SK-N-SH (cell line): ENCODE results near the gene PLD4. TPM values are rescaled to one million over a fixed set of nuclear protein-coding genes. Genes with fewer than 3 reads are reported as not detected.
A peak's percentile ranks its signal among the peaks of the same experiment; 100 is the strongest.

ENCODE experiments used
- CTCF ChIA-PET: fragments of 300-600, 350-600 bp; formaldehyde crosslinking; extraction: SDS; loops from one replicate; lab custom pipeline; 2021; lab: Yijun Ruan, JAX
- POLR2A ChIA-PET: fragments of 350-600 bp; sonication (Branson Sonifier 250); formaldehyde crosslinking; extraction: SDS; loops from one replicate; lab custom pipeline; 2020; ENCODE audit warnings: antibody characterized with exemption, inconsistent platforms; lab: Yijun Ruan, JAX
- DNase-seq: peaks from one replicate; pipeline ENCODE4 v3.0.0; 2012
- H2AFZ ChIP-seq: fragments of 200-600 bp; sonication (generic); 2 replicates; pipeline ENCODE4 v1.8.1; 2016; ENCODE audit warnings: antibody characterized with exemption, mild to moderate bottlenecking, low read depth
- H3F3A ChIP-seq: fragments of 200-600 bp; sonication (generic); replicated peaks from 2 replicates; pipeline ENCODE3; 2016; ENCODE audit warnings: antibody characterized with exemption, mild to moderate bottlenecking; ENCODE audit not compliant: insufficient read depth
- H3K27ac ChIP-seq, 2 experiments: fragments of 200-500 bp in 1 of 2; fragments of 200-600 bp in 1 of 2; sonication (Bioruptor generic) in 1 of 2; sonication (generic), shearing (Covaris generic) in 1 of 2; 2 replicates each; pipeline versions ENCODE4 v1.5.1 to v1.6.1; 2014 to 2016; ENCODE audit warnings: low read depth in 2 of 2, inconsistent platforms in 1 of 2, low read length in 1 of 2, mild to moderate bottlenecking in 1 of 2, mixed read lengths in 1 of 2
- H3K27me3 ChIP-seq: fragments of 200-600 bp; sonication (generic), shearing (Covaris generic); 2 replicates; pipeline ENCODE4 v1.6.1; 2016; ENCODE audit warnings: mixed run types; ENCODE audit not compliant: insufficient read depth
- H3K36me3 ChIP-seq, 2 experiments: fragments of 200-500 bp in 1 of 2; fragments of 200-600 bp in 1 of 2; sonication (Bioruptor generic) in 1 of 2; sonication (generic) in 1 of 2; replicated peaks in 1 of 2; 2 replicates each; pipeline versions ENCODE3 to v1.5.1; 2014 to 2016; ENCODE audit warnings: low read length in 1 of 2, mild to moderate bottlenecking in 1 of 2; ENCODE audit not compliant: insufficient read depth in 2 of 2, control insufficient read depth in 1 of 2
- H3K4me1 ChIP-seq, 2 experiments: fragments of 200-500 bp in 1 of 2; fragments of 200-600 bp in 1 of 2; sonication (Bioruptor generic) in 1 of 2; sonication (generic), shearing (Covaris generic) in 1 of 2; 2 replicates each; pipeline versions ENCODE4 v1.5.1 to v1.6.1; 2014 to 2016; ENCODE audit warnings: low read depth in 1 of 2, low read length in 1 of 2, mixed run types in 1 of 2; ENCODE audit not compliant: insufficient read depth in 2 of 2, control insufficient read depth in 1 of 2
- H3K4me2 ChIP-seq: fragments of 200-600 bp; sonication (generic), shearing (Covaris generic); 2 replicates; pipeline ENCODE4 v1.6.1; 2017; ENCODE audit warnings: mixed run types
- H3K4me3 ChIP-seq, 2 experiments: fragments of 200-500 bp in 1 of 2; fragments of 200-600 bp in 1 of 2; sonication (Bioruptor generic) in 1 of 2; sonication (generic), shearing (Covaris generic) in 1 of 2; 2 replicates each; pipeline versions ENCODE4 v1.5.1 to v1.8.1; 2014 to 2016; ENCODE audit warnings: low read depth in 2 of 2, inconsistent platforms in 1 of 2, low read length in 1 of 2, mild to moderate bottlenecking in 1 of 2, mixed read lengths in 1 of 2, moderate library complexity in 1 of 2
- H3K79me2 ChIP-seq: fragments of 200-600 bp; sonication (generic); 2 replicates; pipeline ENCODE4 v1.8.1; 2017; ENCODE audit warnings: mild to moderate bottlenecking; ENCODE audit not compliant: insufficient read depth
- H3K9ac ChIP-seq: fragments of 200-600 bp; sonication (generic); 2 replicates; pipeline ENCODE4 v1.6.1; 2017; ENCODE audit warnings: mixed run types
- H3K9me2 ChIP-seq: fragments of 200-600 bp; sonication (generic); 2 replicates; pipeline ENCODE4 v1.6.1; 2017; ENCODE audit warnings: mixed run types
- H3K9me3 ChIP-seq: fragments of 200-600 bp; sonication (generic); 2 replicates; pipeline ENCODE4 v1.6.1; 2017; ENCODE audit warnings: mixed run types, mild to moderate bottlenecking, moderate library complexity
- H4K20me1 ChIP-seq: fragments of 200-600 bp; sonication (generic); 2 replicates; pipeline ENCODE4 v1.6.1; 2017; ENCODE audit warnings: mild to moderate bottlenecking, mixed run types; ENCODE audit not compliant: insufficient read depth
- CHD2 ChIP-seq: fragments of 150-350 bp; IDR thresholded peaks from 2 replicates; pipeline ENCODE4 v1.6.1; 2018; ENCODE audit warnings: low read length; ENCODE audit not compliant: partially characterized antibody
- ELF1 ChIP-seq: IDR thresholded peaks from 2 replicates; pipeline ENCODE4 v1.4.0; 2012
- FOXJ3 ChIP-seq: sonication (generic); formaldehyde crosslinking; IDR thresholded peaks from 2 replicates; pipeline ENCODE4 v1.5.1; 2020; ENCODE audit warnings: mild to moderate bottlenecking, missing genetic modification reagents
- MXI1 ChIP-seq: IDR thresholded peaks from 2 replicates; pipeline ENCODE4 v1.6.1; 2012; ENCODE audit warnings: mild to moderate bottlenecking, low read depth, low read length, improper control_type of control experiment
- NRF1 ChIP-seq: IDR thresholded peaks from 2 replicates; pipeline ENCODE4 v1.6.1; 2012; ENCODE audit warnings: low read depth, mild to moderate bottlenecking, low read length
- PBX3 ChIP-seq: IDR thresholded peaks from 2 replicates; pipeline ENCODE4; 2012
- POLR2AphosphoS5 ChIP-seq: IDR thresholded peaks from 2 replicates; pipeline ENCODE4 v1.6.1; 2012; ENCODE audit warnings: low read depth, low read length
- RCOR1 ChIP-seq: fragments of 150-350 bp; IDR thresholded peaks from 2 replicates; pipeline ENCODE4 v1.6.1; 2017; ENCODE audit warnings: antibody characterized with exemption, low read length
- RXRA ChIP-seq: IDR thresholded peaks from 2 replicates; pipeline ENCODE4 v1.4.0; 2012; ENCODE audit warnings: low read depth, mild to moderate bottlenecking, borderline replicate concordance
- SIN3A ChIP-seq: IDR thresholded peaks from 2 replicates; pipeline ENCODE4 v1.6.1; 2012; ENCODE audit warnings: low read depth, mild to moderate bottlenecking, low read length, moderate library complexity, borderline replicate concordance
- TAF1 ChIP-seq: IDR thresholded peaks from 2 replicates; pipeline ENCODE4 v1.6.1; 2012; ENCODE audit warnings: low read depth, mild to moderate bottlenecking, low read length, moderate library complexity, borderline replicate concordance
- TCF12 ChIP-seq: IDR thresholded peaks from 2 replicates; pipeline ENCODE4 v1.4.0; 2012
- TEAD4 ChIP-seq: IDR thresholded peaks from 2 replicates; pipeline ENCODE4 v1.4.0; 2012; ENCODE audit warnings: mild to moderate bottlenecking, borderline replicate concordance; ENCODE audit not compliant: insufficient read depth
- YY1 ChIP-seq: IDR thresholded peaks from 2 replicates; pipeline ENCODE4 v1.4.0; 2012; ENCODE audit warnings: low read depth, mild to moderate bottlenecking
- WGBS: methylation state at CpG from one replicate; pipeline ENCODE4 v1.1.6; 2017; ENCODE audit warnings: low lambda C conversion rate; 5-methylcytosine and 5-hydroxymethylcytosine counted together
- polyA plus RNA-seq, 3 experiments: library from polyadenylated mRNA; depleted of rRNA; stranded (reverse); fragments of >200 nt; gene quantifications; 2 replicates each; pipeline ENCODE4 v1.2.3, GENCODE V29; 2012
- TF ChIP-seq, protein P1 (sequence below): IDR thresholded peaks from 2 replicates; pipeline ENCODE4 v1.4.0; 2012; ENCODE audit warnings: low read depth
- TF ChIP-seq, protein P2 (sequence below): IDR thresholded peaks from 2 replicates; pipeline ENCODE4 v1.4.0; 2012; ENCODE audit warnings: low read depth, borderline replicate concordance
- TF ChIP-seq, protein P3 (sequence below): fragments of 200-600 bp; sonication (generic); IDR thresholded peaks from 2 replicates; pipeline ENCODE4 v1.6.1; 2017; ENCODE audit warnings: antibody characterized with exemption, mild to moderate bottlenecking, moderate library complexity
- TF ChIP-seq, protein P4 (sequence below): fragments of 150-350 bp; IDR thresholded peaks from 2 replicates; pipeline ENCODE4 v1.6.1; 2017; ENCODE audit warnings: antibody characterized with exemption, low read length, low read depth, borderline replicate concordance
- TF ChIP-seq, protein P5 (sequence below): IDR thresholded peaks from 2 replicates; pipeline ENCODE4 v1.6.1; 2012; ENCODE audit warnings: mild to moderate bottlenecking, low read depth, low read length, moderate library complexity

The PLD4 gene
- polyA plus RNA-seq, 1 of the 3 experiments (the other 2 are of a cell fraction) = 0.02 TPM

GRCh38 chr14:104891664-104892530, 32.8 kb upstream of the PLD4 start (continued):
- TF ChIP-seq TEAD4 = no peak
- TF ChIP-seq ELF1 = no peak
- TF ChIP-seq MXI1 = no peak
- TF ChIP-seq TCF12 = no peak
- no peak for TF ChIP-seq POLR2AphosphoS5
- TF ChIP-seq RXRA = no peak
- TF ChIP-seq, protein P1, sequence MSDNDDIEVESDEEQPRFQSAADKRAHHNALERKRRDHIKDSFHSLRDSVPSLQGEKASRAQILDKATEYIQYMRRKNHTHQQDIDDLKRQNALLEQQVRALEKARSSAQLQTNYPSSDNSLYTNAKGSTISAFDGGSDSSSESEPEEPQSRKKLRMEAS = no peak
- no peak for TF ChIP-seq TAF1
- TF ChIP-seq, all 33 proteins: peak for 0

- no peaks in the 10 kb centered on the region for H3F3A ChIP-seq
- no peak overlapping the region for H2AFZ ChIP-seq
- no peaks in the 10 kb centered on the region for H3K9me2 ChIP-seq
- no peak overlapping the region for H3K27ac ChIP-seq
- peaks cover 0 to 1% of the 10 kb centered on the region in 2 experiments for H3K36me3 ChIP-seq
- ChIA-PET POLR2A (no interaction called here), CTCF (interaction anchor here (1.1 to 6.7 kb wide), 3 partner anchors 41 to 155 kb away, joined by 3 to 51 read pairs (median 8); no protein-coding TSS in a partner anchor)
- H3K79me2 ChIP-seq = no peaks in the 10 kb centered on the region
- no peaks in the 10 kb centered on the region for H3K27me3 ChIP-seq
- H4K20me1 ChIP-seq = no peaks in the 10 kb centered on the region
- DNase-seq = peak; percentile 17
- WGBS = 87% methylated on average over 12 of the region's 31 CpGs
- H3K4me2 ChIP-seq = no peak overlapping the region
- no peak overlapping the region for H3K4me3 ChIP-seq
- peaks cover 0 to 6% of the 10 kb centered on the region in 2 experiments; a peak in 1 of 4 replicates for H3K4me1 ChIP-seq
- no peak overlapping the region for H3K9ac ChIP-seq
- no peaks in the 10 kb centered on the region for H3K9me3 ChIP-seq
- TF ChIP-seq POLR2AphosphoS5 (no peak), RXRA (no peak), NRF1 (no peak), FOXJ3 (CRISPR knock-in tag) (no peak), RCOR1 (no peak), TAF1 (no peak), YY1 (no peak), SIN3A (no peak), PBX3 (no peak), CHD2 (no peak)
- TF ChIP-seq, protein P2, sequence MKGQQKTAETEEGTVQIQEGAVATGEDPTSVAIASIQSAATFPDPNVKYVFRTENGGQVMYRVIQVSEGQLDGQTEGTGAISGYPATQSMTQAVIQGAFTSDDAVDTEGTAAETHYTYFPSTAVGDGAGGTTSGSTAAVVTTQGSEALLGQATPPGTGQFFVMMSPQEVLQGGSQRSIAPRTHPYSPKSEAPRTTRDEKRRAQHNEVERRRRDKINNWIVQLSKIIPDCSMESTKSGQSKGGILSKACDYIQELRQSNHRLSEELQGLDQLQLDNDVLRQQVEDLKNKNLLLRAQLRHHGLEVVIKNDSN = no peak
- TF ChIP-seq, protein P3, sequence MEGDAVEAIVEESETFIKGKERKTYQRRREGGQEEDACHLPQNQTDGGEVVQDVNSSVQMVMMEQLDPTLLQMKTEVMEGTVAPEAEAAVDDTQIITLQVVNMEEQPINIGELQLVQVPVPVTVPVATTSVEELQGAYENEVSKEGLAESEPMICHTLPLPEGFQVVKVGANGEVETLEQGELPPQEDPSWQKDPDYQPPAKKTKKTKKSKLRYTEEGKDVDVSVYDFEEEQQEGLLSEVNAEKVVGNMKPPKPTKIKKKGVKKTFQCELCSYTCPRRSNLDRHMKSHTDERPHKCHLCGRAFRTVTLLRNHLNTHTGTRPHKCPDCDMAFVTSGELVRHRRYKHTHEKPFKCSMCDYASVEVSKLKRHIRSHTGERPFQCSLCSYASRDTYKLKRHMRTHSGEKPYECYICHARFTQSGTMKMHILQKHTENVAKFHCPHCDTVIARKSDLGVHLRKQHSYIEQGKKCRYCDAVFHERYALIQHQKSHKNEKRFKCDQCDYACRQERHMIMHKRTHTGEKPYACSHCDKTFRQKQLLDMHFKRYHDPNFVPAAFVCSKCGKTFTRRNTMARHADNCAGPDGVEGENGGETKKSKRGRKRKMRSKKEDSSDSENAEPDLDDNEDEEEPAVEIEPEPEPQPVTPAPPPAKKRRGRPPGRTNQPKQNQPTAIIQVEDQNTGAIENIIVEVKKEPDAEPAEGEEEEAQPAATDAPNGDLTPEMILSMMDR = no peak
- TF ChIP-seq, protein P4, sequence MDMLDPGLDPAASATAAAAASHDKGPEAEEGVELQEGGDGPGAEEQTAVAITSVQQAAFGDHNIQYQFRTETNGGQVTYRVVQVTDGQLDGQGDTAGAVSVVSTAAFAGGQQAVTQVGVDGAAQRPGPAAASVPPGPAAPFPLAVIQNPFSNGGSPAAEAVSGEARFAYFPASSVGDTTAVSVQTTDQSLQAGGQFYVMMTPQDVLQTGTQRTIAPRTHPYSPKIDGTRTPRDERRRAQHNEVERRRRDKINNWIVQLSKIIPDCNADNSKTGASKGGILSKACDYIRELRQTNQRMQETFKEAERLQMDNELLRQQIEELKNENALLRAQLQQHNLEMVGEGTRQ = no peak
- TF ChIP-seq, protein P5, sequence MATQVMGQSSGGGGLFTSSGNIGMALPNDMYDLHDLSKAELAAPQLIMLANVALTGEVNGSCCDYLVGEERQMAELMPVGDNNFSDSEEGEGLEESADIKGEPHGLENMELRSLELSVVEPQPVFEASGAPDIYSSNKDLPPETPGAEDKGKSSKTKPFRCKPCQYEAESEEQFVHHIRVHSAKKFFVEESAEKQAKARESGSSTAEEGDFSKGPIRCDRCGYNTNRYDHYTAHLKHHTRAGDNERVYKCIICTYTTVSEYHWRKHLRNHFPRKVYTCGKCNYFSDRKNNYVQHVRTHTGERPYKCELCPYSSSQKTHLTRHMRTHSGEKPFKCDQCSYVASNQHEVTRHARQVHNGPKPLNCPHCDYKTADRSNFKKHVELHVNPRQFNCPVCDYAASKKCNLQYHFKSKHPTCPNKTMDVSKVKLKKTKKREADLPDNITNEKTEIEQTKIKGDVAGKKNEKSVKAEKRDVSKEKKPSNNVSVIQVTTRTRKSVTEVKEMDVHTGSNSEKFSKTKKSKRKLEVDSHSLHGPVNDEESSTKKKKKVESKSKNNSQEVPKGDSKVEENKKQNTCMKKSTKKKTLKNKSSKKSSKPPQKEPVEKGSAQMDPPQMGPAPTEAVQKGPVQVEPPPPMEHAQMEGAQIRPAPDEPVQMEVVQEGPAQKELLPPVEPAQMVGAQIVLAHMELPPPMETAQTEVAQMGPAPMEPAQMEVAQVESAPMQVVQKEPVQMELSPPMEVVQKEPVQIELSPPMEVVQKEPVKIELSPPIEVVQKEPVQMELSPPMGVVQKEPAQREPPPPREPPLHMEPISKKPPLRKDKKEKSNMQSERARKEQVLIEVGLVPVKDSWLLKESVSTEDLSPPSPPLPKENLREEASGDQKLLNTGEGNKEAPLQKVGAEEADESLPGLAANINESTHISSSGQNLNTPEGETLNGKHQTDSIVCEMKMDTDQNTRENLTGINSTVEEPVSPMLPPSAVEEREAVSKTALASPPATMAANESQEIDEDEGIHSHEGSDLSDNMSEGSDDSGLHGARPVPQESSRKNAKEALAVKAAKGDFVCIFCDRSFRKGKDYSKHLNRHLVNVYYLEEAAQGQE = no peak
These were observed 31.9 kb upstream of the PLD4 start for GRCh38 chr14:104892531-104893434.
